ENCODE results near the gene ADCYAP1R1.

DNA sequence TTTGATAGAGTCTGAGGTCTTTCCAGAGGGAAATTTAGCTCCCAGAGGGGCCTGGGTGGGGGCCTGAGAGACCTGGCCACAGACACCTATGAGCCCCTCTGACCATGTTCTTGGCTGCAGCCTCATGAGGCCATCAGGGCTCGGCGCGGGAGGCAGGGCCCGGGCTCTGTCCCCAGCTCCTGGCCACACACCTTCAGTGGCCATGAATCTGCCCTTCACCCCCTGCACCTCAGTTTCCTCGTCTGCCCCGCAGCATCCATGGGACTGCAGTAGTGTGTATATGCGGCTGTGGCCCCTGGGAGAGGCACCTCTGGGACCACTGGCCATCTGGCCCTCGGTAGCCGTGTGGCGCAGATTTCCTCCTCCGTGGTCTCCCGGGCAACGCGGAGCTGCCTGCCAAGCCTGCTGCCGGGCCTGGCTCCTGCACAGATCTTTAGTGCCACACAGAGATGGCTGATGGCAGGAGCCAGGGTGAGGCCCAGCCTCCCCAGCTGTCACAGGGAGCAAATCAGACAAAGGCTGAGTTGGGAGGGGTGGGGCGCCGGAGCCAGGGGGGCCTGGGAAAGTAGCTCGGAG is 23.6 kb upstream of the ADCYAP1R1 start:
- TF ChIP-seq, protein P1, sequence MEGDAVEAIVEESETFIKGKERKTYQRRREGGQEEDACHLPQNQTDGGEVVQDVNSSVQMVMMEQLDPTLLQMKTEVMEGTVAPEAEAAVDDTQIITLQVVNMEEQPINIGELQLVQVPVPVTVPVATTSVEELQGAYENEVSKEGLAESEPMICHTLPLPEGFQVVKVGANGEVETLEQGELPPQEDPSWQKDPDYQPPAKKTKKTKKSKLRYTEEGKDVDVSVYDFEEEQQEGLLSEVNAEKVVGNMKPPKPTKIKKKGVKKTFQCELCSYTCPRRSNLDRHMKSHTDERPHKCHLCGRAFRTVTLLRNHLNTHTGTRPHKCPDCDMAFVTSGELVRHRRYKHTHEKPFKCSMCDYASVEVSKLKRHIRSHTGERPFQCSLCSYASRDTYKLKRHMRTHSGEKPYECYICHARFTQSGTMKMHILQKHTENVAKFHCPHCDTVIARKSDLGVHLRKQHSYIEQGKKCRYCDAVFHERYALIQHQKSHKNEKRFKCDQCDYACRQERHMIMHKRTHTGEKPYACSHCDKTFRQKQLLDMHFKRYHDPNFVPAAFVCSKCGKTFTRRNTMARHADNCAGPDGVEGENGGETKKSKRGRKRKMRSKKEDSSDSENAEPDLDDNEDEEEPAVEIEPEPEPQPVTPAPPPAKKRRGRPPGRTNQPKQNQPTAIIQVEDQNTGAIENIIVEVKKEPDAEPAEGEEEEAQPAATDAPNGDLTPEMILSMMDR (IDR thresholded peaks at IDR 0.05; ENCODE audit: low read depth, low read length, poor library complexity, severe bottlenecking) = no peak
- TF ChIP-seq EZH2phosphoT487 (IDR thresholded peaks at IDR 0.05; ENCODE audit: borderline replicate concordance, low read length) = no peak

Measured in DOHH2 (cell line).